IPS-18c (cell line): ENCODE data around the gene MACROD2.

Experiments used
- H3K4me3 ChIP-seq: 2 replicates; pipeline ENCODE4 v1.7.0; 2013; ENCODE audit warnings: low read depth, mild to moderate bottlenecking, low read length, moderate library complexity; ENCODE audit not compliant: insufficient read depth
- H3K9me3 ChIP-seq: one replicate; pipeline ENCODE4 v1.6.1; 2013; ENCODE audit warnings: mild to moderate bottlenecking, low read length, moderate library complexity; ENCODE audit not compliant: control insufficient read depth, insufficient read depth

The MACROD2 gene

GRCh38 chr20:15867899-15868298 lies 1872.6 kb downstream of the MACROD2 start:
- H3K4me3 ChIP-seq: no peak overlapping the region
- no peaks in the 10 kb centered on the region for H3K9me3 ChIP-seq

GRCh38 chr20:15875446-15875845 lies 1880.1 kb downstream of the MACROD2 start:
- Histone ChIP-seq H3K9me3 (peaks cover 2% of the 10 kb centered on the region), H3K4me3 (no peak overlapping the region)

GRCh38 chr20:15882553-15882952 lies 1887.2 kb downstream of the MACROD2 start:
- Histone ChIP-seq H3K4me3 (no peak overlapping the region), H3K9me3 (no peaks in the 10 kb centered on the region)

GRCh38 chr20:15886250-15886649 lies 1890.9 kb downstream of the MACROD2 start:
- H3K9me3 ChIP-seq: no peaks in the 10 kb centered on the region

GRCh38 chr20:15887387-15887786 lies 1892.1 kb downstream of the MACROD2 start:
- Histone ChIP-seq H3K9me3 (no peaks in the 10 kb centered on the region), H3K4me3 (no peak overlapping the region)

More at GRCh38 chr20:15886250-15886649, 1890.9 kb downstream of the MACROD2 start:
- no peak overlapping the region for H3K4me3 ChIP-seq

GRCh38 chr20:15889061-15889460 lies 1893.7 kb downstream of the MACROD2 start:
- Histone ChIP-seq H3K9me3 (no peaks in the 10 kb centered on the region), H3K4me3 (no peak overlapping the region)

GRCh38 chr20:15889514-15890256 lies 1894.4 kb downstream of the MACROD2 start:
- H3K9me3 ChIP-seq: no peaks in the 10 kb centered on the region
- no peak overlapping the region for H3K4me3 ChIP-seq

GRCh38 chr20:15890407-15890982 lies 1895.2 kb downstream of the MACROD2 start:
- no peaks in the 10 kb centered on the region for H3K9me3 ChIP-seq
- H3K4me3 ChIP-seq: no peak overlapping the region

- Histone ChIP-seq H3K4me3 (no peak overlapping the region), H3K9me3 (no peaks in the 10 kb centered on the region)
Measured at GRCh38 chr20:15895126-15895525, 1899.8 kb downstream of the MACROD2 start.

- Histone ChIP-seq H3K9me3 (no peaks in the 10 kb centered on the region), H3K4me3 (no peak overlapping the region)
Measured at GRCh38 chr20:15895560-15896084, 1900.3 kb downstream of the MACROD2 start.

- H3K9me3 ChIP-seq: no peaks in the 10 kb centered on the region
- no peak overlapping the region for H3K4me3 ChIP-seq
Measured at GRCh38 chr20:15899967-15900366, 1904.7 kb downstream of the MACROD2 start.

- no peak overlapping the region for H3K4me3 ChIP-seq
- H3K9me3 ChIP-seq: no peaks in the 10 kb centered on the region
Measured at GRCh38 chr20:15900443-15900842, 1905.1 kb downstream of the MACROD2 start.

- H3K9me3 ChIP-seq: no peaks in the 10 kb centered on the region
Measured at GRCh38 chr20:15902493-15902892, 1907.2 kb downstream of the MACROD2 start.

GRCh38 chr20:15905661-15906060 lies 1910.3 kb downstream of the MACROD2 start:
- H3K9me3 ChIP-seq: no peaks in the 10 kb centered on the region

More at GRCh38 chr20:15902493-15902892, 1907.2 kb downstream of the MACROD2 start:
- no peak overlapping the region for H3K4me3 ChIP-seq

GRCh38 chr20:15909995-15910394 lies 1914.7 kb downstream of the MACROD2 start:
- Histone ChIP-seq H3K4me3 (no peak overlapping the region), H3K9me3 (no peaks in the 10 kb centered on the region)

More at GRCh38 chr20:15905661-15906060, 1910.3 kb downstream of the MACROD2 start:
- no peak overlapping the region for H3K4me3 ChIP-seq

- no peak overlapping the region for H3K4me3 ChIP-seq
- no peaks in the 10 kb centered on the region for H3K9me3 ChIP-seq
Measured at GRCh38 chr20:15911581-15911980, 1916.3 kb downstream of the MACROD2 start.

GRCh38 chr20:15913391-15914025 lies 1918.2 kb downstream of the MACROD2 start:
- Histone ChIP-seq H3K4me3 (no peak overlapping the region), H3K9me3 (no peaks in the 10 kb centered on the region)

- Histone ChIP-seq H3K4me3 (no peak overlapping the region), H3K9me3 (no peaks in the 10 kb centered on the region)
Measured at GRCh38 chr20:15916623-15917022, 1921.3 kb downstream of the MACROD2 start.
